Caco-2 (cell line): ENCODE measurements around the gene GPN1. TPM values are rescaled to one million over a fixed set of nuclear protein-coding genes. Genes with fewer than 3 reads are reported as not detected.

Source experiments
- BruUV-seq: library from RNA; stranded (reverse); fragments of 400-500 nt; replicated peaks from 2 replicates; lab custom pipeline; 2021; lab: Mats Ljungman, UMichigan
- CTCF ChIA-PET: fragments of 300-600 bp; sonication (Branson Sonifier 250); formaldehyde crosslinking; loops from one replicate; lab custom pipeline; 2022; ENCODE audit warnings: antibody characterized with exemption; lab: Charles Lee
- POLR2A ChIA-PET: fragments of 300-600 bp; sonication (Branson Sonifier 250); formaldehyde crosslinking; loops from one replicate; lab custom pipeline; 2022; ENCODE audit warnings: antibody characterized with exemption; lab: Charles Lee
- DNase-seq, 2 experiments: peaks; one replicate each; pipeline versions ENCODE4 v3.0.0 to v3.0.0-alpha.2; 2020 to 2022
- H3K27me3 ChIP-seq: replicated peaks from 2 replicates; pipeline ENCODE4 v1.6.0; 2011; ENCODE audit warnings: low read length; ENCODE audit not compliant: control insufficient read depth, insufficient read depth
- H3K36me3 ChIP-seq: 2 replicates; pipeline ENCODE4 v1.5.1; 2011; ENCODE audit warnings: low read length; ENCODE audit not compliant: control insufficient read depth, insufficient read depth
- H3K4me1 ChIP-seq: fragments of 250-450 bp; sonication (Bioruptor Pico); 2 replicates; pipeline ENCODE4 v1.5.1; 2020; ENCODE audit warnings: mild to moderate bottlenecking
- H3K4me3 ChIP-seq: 2 replicates; pipeline ENCODE4 v1.5.1; 2011; ENCODE audit warnings: low read depth, mild to moderate bottlenecking, control low read depth, low read length
- H3K9me3 ChIP-seq: fragments of 250-450 bp; sonication (Bioruptor Pico); 2 replicates; pipeline ENCODE4 v1.5.1; 2020; ENCODE audit warnings: mild to moderate bottlenecking, moderate library complexity
- H3K27ac Mint-ChIP-seq: one replicate; pipeline ENCODE4 v1.8.0; 2022; ENCODE audit warnings: mixed read lengths; ENCODE audit not compliant: unreplicated experiment
- H3K27me3 Mint-ChIP-seq: one replicate; pipeline ENCODE4 v1.8.0; 2022; ENCODE audit warnings: mixed read lengths; ENCODE audit not compliant: insufficient read depth, unreplicated experiment
- H3K36me3 Mint-ChIP-seq: one replicate; pipeline ENCODE4 v1.8.0; 2022; ENCODE audit warnings: mild to moderate bottlenecking, mixed read lengths; ENCODE audit not compliant: insufficient read depth, unreplicated experiment
- H3K4me1 Mint-ChIP-seq: one replicate; pipeline ENCODE4 v1.8.0; 2022; ENCODE audit warnings: low read depth, mixed read lengths; ENCODE audit not compliant: unreplicated experiment
- H3K4me3 Mint-ChIP-seq: one replicate; pipeline ENCODE4 v1.8.0; 2022; ENCODE audit warnings: mild to moderate bottlenecking, moderate library complexity, mixed read lengths; ENCODE audit not compliant: unreplicated experiment
- H3K9me3 Mint-ChIP-seq: one replicate; pipeline ENCODE4 v1.8.0; 2022; ENCODE audit warnings: mixed read lengths; ENCODE audit not compliant: unreplicated experiment
- CTCF ChIP-seq, 2 experiments: fragments of 200-600 bp in 1 of 2; IDR thresholded peaks; 1 replicate in 1 of 2; 2 replicates in 1 of 2; pipeline versions ENCODE4 v1.5.1 to v1.8.0; 2011 to 2022; ENCODE audit warnings: antibody characterized with exemption in 1 of 2, control low read depth in 1 of 2, inconsistent platforms in 1 of 2, low read depth in 1 of 2, low read length in 1 of 2, mild to moderate bottlenecking in 1 of 2, moderate library complexity in 1 of 2; ENCODE audit not compliant: insufficient read depth in 1 of 2, severe bottlenecking in 1 of 2, unreplicated experiment in 1 of 2
- intact Hi-C: fragments of 100-400 bp; cut with micrococcal nuclease; formaldehyde crosslinking; loops from one replicate; pipeline ENCODE4 v1.10.0; 2022; ENCODE audit not compliant: unreplicated experiment
- total RNA-seq: library from RNA; stranded (reverse); gene quantifications from 2 replicates; pipeline ENCODE4 v1.2.3, GENCODE V29; 2022

The GPN1 gene
- total RNA-seq, 1 experiment from 2014 or later, result 60.9 TPM

GRCh38 chr2:27636766-27637165 is 7.9 kb downstream of the GPN1 start:
- TF ChIP-seq CTCF (IDR thresholded peaks at IDR 0.05; ENCODE audit: insufficient read depth in 1 of 2, low read depth in 1 of 2, low read length in 1 of 2, severe bottlenecking in 1 of 2, unreplicated experiment in 1 of 2), result no peak
- no TSS peak for BruUV-seq
- H3K36me3 Mint-ChIP-seq, result peaks cover 60% of the 10 kb centered on the region

GRCh38 chr2:27638037-27638637 is 9.3 kb downstream of the GPN1 start:
- TF ChIP-seq CTCF (IDR thresholded peaks at IDR 0.05; ENCODE audit: insufficient read depth in 1 of 2, low read depth in 1 of 2, low read length in 1 of 2, severe bottlenecking in 1 of 2, unreplicated experiment in 1 of 2), result no peak
- peaks cover 61% of the 10 kb centered on the region for H3K36me3 Mint-ChIP-seq
- H3K4me3 ChIP-seq, result no peak overlapping the region
- H3K27me3 Mint-ChIP-seq, result no peaks in the 10 kb centered on the region
- H3K27me3 ChIP-seq, result no peaks in the 10 kb centered on the region
- peaks cover 12% of the 10 kb centered on the region for H3K4me1 ChIP-seq
- H3K9me3 ChIP-seq, result no peaks in the 10 kb centered on the region
- H3K4me3 Mint-ChIP-seq, result no peak overlapping the region
- ChIA-PET CTCF (no interaction called here), POLR2A (no interaction called here)
- intact Hi-C loops, result no loop called here
- BruUV-seq, result no TSS peak
- DNase-seq, result no peak
- H3K4me1 Mint-ChIP-seq, result peaks cover 8% of the 10 kb centered on the region
- peaks cover 4% of the 10 kb centered on the region; the same call in 1 of the 2 replicates for H3K36me3 ChIP-seq
- no peaks in the 10 kb centered on the region for H3K9me3 Mint-ChIP-seq
- H3K27ac Mint-ChIP-seq, result no peak overlapping the region

More at GRCh38 chr2:27636766-27637165, 7.9 kb downstream of the GPN1 start:
- peaks cover 4% of the 10 kb centered on the region; the same call in 1 of the 2 replicates for H3K36me3 ChIP-seq
- ChIA-PET POLR2A (no interaction called here), CTCF (no interaction called here)
- DNase-seq, result no peak
- intact Hi-C loops, result no loop called here
- no peaks in the 10 kb centered on the region for H3K27me3 Mint-ChIP-seq
- peaks cover 12% of the 10 kb centered on the region for H3K4me1 ChIP-seq
- H3K9me3 ChIP-seq, result no peaks in the 10 kb centered on the region
- no peaks in the 10 kb centered on the region for H3K27me3 ChIP-seq
- no peak overlapping the region for H3K4me3 Mint-ChIP-seq
- H3K9me3 Mint-ChIP-seq, result no peaks in the 10 kb centered on the region
- H3K27ac Mint-ChIP-seq, result no peak overlapping the region
- peaks cover 8% of the 10 kb centered on the region for H3K4me1 Mint-ChIP-seq
- H3K4me3 ChIP-seq, result no peak overlapping the region

GRCh38 chr2:27638709-27639108 is 9.9 kb downstream of the GPN1 start:
- H3K4me3 ChIP-seq, result no peak overlapping the region
- CTCF ChIA-PET, result interaction anchor here (0.6 kb wide), 1 partner anchor 549 kb away, joined by 6 read pairs; no protein-coding TSS in a partner anchor
- H3K4me1 ChIP-seq, result peaks cover 12% of the 10 kb centered on the region
- POLR2A ChIA-PET, result interaction anchor here (0.6 kb wide), 1 partner anchor 208 kb away, joined by 3 read pairs; no protein-coding TSS in a partner anchor
- H3K4me1 Mint-ChIP-seq, result peaks cover 8% of the 10 kb centered on the region
- no peak overlapping the region for H3K27ac Mint-ChIP-seq
- H3K27me3 ChIP-seq, result no peaks in the 10 kb centered on the region
- intact Hi-C loops, result no loop called here
- H3K4me3 Mint-ChIP-seq, result no peak overlapping the region
- peaks cover 64% of the 10 kb centered on the region for H3K36me3 Mint-ChIP-seq
- no peaks in the 10 kb centered on the region for H3K9me3 ChIP-seq
- H3K27me3 Mint-ChIP-seq, result no peaks in the 10 kb centered on the region
- H3K9me3 Mint-ChIP-seq, result no peaks in the 10 kb centered on the region
- no peak for TF ChIP-seq CTCF (IDR thresholded peaks at IDR 0.05; ENCODE audit: insufficient read depth in 1 of 2, low read depth in 1 of 2, low read length in 1 of 2, severe bottlenecking in 1 of 2, unreplicated experiment in 1 of 2)
- no peak for DNase-seq
- peaks cover 4% of the 10 kb centered on the region; the same call in 1 of the 2 replicates for H3K36me3 ChIP-seq
- BruUV-seq, result no TSS peak
